Ovary (tissue), 9 donors: Measurements from ENCODE around the gene DPYSL4. TPM values are rescaled to one million over a fixed set of nuclear protein-coding genes. Genes with fewer than 3 reads are reported as not detected.

Source experiments
- DNase-seq, 5 donors: peaks; one replicate each; pipeline ENCODE4 v3.0.0-alpha.2; 2019 to 2020
- H3K27ac ChIP-seq, 2 donors: fragments of 200-600 bp; one replicate each; pipeline versions ENCODE4 v1.5.1 to v1.8.0; 2019 to 2022
- H3K27me3 ChIP-seq: fragments of 200-600 bp; one replicate; pipeline ENCODE4 v1.8.0; 2022
- H3K36me3 ChIP-seq: fragments of 200-600 bp; sonication (generic); one replicate; pipeline ENCODE4 v1.5.1; 2019
- H3K4me1 ChIP-seq: one replicate; pipeline ENCODE4 v1.8.1; 2013; ENCODE audit warnings: mild to moderate bottlenecking, moderate library complexity; ENCODE audit not compliant: insufficient read depth
- H3K4me3 ChIP-seq: fragments of 200-600 bp; sonication (generic); one replicate; pipeline ENCODE4 v1.5.1; 2017
- H3K9me3 ChIP-seq, 2 donors: fragments of 200-600 bp in 1 of 2; sonication (generic) in 1 of 2; one replicate each; pipeline versions ENCODE4 v1.5.1 to v1.8.1; 2013 to 2019; ENCODE audit warnings: mild to moderate bottlenecking in 1 of 2, moderate library complexity in 1 of 2
- CTCF ChIP-seq, 3 donors: fragments of 450-650 bp in 2 of 3; fragments of 200-600 bp in 1 of 3; IDR thresholded peaks; one replicate each; pipeline versions ENCODE4 v1.5.1 to v1.8.0; 2016 to 2022; ENCODE audit warnings: antibody characterized with exemption in 3 of 3, mild to moderate bottlenecking in 1 of 3
- EP300 ChIP-seq: sonication (generic); formaldehyde crosslinking; IDR thresholded peaks from one replicate; pipeline ENCODE4 v1.6.1; 2017; ENCODE audit warnings: antibody characterized with exemption
- POLR2A ChIP-seq: fragments of 450-650 bp; IDR thresholded peaks from one replicate; pipeline ENCODE4 v1.6.1; 2017; ENCODE audit warnings: antibody characterized with exemption, mild to moderate bottlenecking, moderate library complexity
- WGBS, 3 donors: extraction: QIAGEN DNeasy Blood & Tissue Kit in 1 of 3; methylation state at CpG; one replicate each; pipeline versions ENCODE4 v1.1.5 to v1.1.7; 2013 to 2017; 5-methylcytosine and 5-hydroxymethylcytosine counted together
- intact Hi-C, 4 donors: fragments of 100-400 bp; cut with DNase I; formaldehyde crosslinking; loops; one replicate each; pipeline versions ENCODE4 v1.11.0 to v1.15.1; 2022 to 2023
- polyA plus RNA-seq, 2 donors: library from polyadenylated mRNA; stranded (reverse); fragments of 200-250 nt in 1 of 2; fragments of 350-450 nt in 1 of 2; fragmentation: Illumina TruSeq in 1 of 2; extraction: RNeasy Lipid Tissue Mini Kit (QIAGEN cat#74804) in 1 of 2; gene quantifications; one replicate each; pipeline ENCODE4 v1.2.3, GENCODE V29; 2013 to 2014
- total RNA-seq, 7 donors: library from RNA; depleted of rRNA in 2 of 7; stranded (reverse); fragments of >200 nt in 2 of 7; fragmentation: NEBNext Ultra II Directional in 3 of 7; extraction: Animal tissue kit (Norgen Biotek cat#: 25700) in 3 of 7; gene quantifications; one replicate each; pipeline versions ENCODE4 v1.1.0 to v1.2.4, GENCODE V29; 2016 to 2023
- donor health status: DM: no; HTN: no; CAD: no; lungs with moderate emphysema.
- donor health status: DM: no; HTN: no; CAD: no.
- donor health status: Bipolar disorder and iron deficiency.
- donor health status: DM: yes; HTN: yes; CAD: no.
- donor health status: DM: no; HTN: no; CAD: no.
- donor health status: DM: yes; HTN: yes; CAD: no.

DPYSL4 gene
- total and polyA plus RNA-seq, 9 donors = 0.27 to 7.0 (median 1.7) TPM

- WGBS, 3 donors = 94 to 95% (median 94%) methylated on average over 13 of the region's 13 CpGs
- intact Hi-C loops = no loop called here
Measured at GRCh38 chr10:132231656-132232022, 44.9 kb downstream of the DPYSL4 start.

GRCh38 chr10:132232023-132232951 lies 45.5 kb downstream of the DPYSL4 start:
- intact Hi-C loops = no loop called here
- Histone ChIP-seq H3K27me3 (no peaks in the 10 kb centered on the region), H3K9me3 (no peaks in the 10 kb centered on the region), H3K27ac (no peak overlapping the region), H3K4me1 (peaks cover 4% of the 10 kb centered on the region), H3K4me3 (no peak overlapping the region), H3K36me3 (no peaks in the 10 kb centered on the region)
- WGBS, 3 donors = 88 to 92% (median 88%) methylated on average over 35 of the region's 35 CpGs
- DNase-seq = no peak
- no peak for TF ChIP-seq EP300
- no peak for TF ChIP-seq CTCF (IDR thresholded peaks at IDR 0.05)
- TF ChIP-seq POLR2A = no peak

More at GRCh38 chr10:132231656-132232022, 44.9 kb downstream of the DPYSL4 start:
- H3K27me3 ChIP-seq = no peaks in the 10 kb centered on the region
- H3K9me3 ChIP-seq = no peaks in the 10 kb centered on the region
- TF ChIP-seq POLR2A = no peak
- no peak for TF ChIP-seq CTCF (IDR thresholded peaks at IDR 0.05)
- no peak for TF ChIP-seq EP300
- peaks cover 4% of the 10 kb centered on the region for H3K4me1 ChIP-seq
- DNase-seq = no peak
- H3K4me3 ChIP-seq = no peak overlapping the region
- no peak overlapping the region for H3K27ac ChIP-seq
- H3K36me3 ChIP-seq = no peaks in the 10 kb centered on the region

GRCh38 chr10:132232981-132233380 lies 46.2 kb downstream of the DPYSL4 start:
- H3K4me1 ChIP-seq = peaks cover 4% of the 10 kb centered on the region
- TF ChIP-seq CTCF (IDR thresholded peaks at IDR 0.05) = no peak
- TF ChIP-seq EP300 = no peak
- no peak for TF ChIP-seq POLR2A
- no peaks in the 10 kb centered on the region for H3K9me3 ChIP-seq
- intact Hi-C loops = no loop called here
- no peaks in the 10 kb centered on the region for H3K27me3 ChIP-seq
- H3K4me3 ChIP-seq = no peak overlapping the region
- DNase-seq = no peak
- H3K36me3 ChIP-seq = no peaks in the 10 kb centered on the region
- H3K27ac ChIP-seq = no peak overlapping the region
- WGBS, 3 donors = 82 to 91% (median 84%) methylated on average over 9 of the region's 9 CpGs

- H3K4me3 ChIP-seq = no peak overlapping the region
- TF ChIP-seq POLR2A (no peak), CTCF (IDR thresholded peaks at IDR 0.05) (no peak), EP300 (no peak)
- H3K27ac ChIP-seq = no peak overlapping the region
- H3K4me1 ChIP-seq = peaks cover 4% of the 10 kb centered on the region
- DNase-seq = no peak
- no peaks in the 10 kb centered on the region for H3K36me3 ChIP-seq
- 80 to 93% (median 83%) methylated on average over 18 of the region's 18 CpGs for WGBS, 3 donors
- H3K9me3 ChIP-seq = no peaks in the 10 kb centered on the region
- no peaks in the 10 kb centered on the region for H3K27me3 ChIP-seq
- intact Hi-C loops = no loop called here
Measured at GRCh38 chr10:132233501-132234085, 46.8 kb downstream of the DPYSL4 start.
